Hepatocyte (in vitro differentiated cells): ENCODE measurements around the gene SERPINE2.

Experiments used
- CTCF ChIP-seq: fragments of 200-600 bp; sonication (generic); IDR thresholded peaks from 2 replicates; pipeline ENCODE4 v1.5.1; 2016; ENCODE audit warnings: antibody characterized with exemption, mild to moderate bottlenecking; ENCODE audit not compliant: poor library complexity
- EZH2 ChIP-seq: fragments of 200-600 bp; sonication (generic); IDR thresholded peaks from 2 replicates; pipeline ENCODE4 v1.6.1; 2016; ENCODE audit warnings: antibody characterized with exemption, mild to moderate bottlenecking, borderline replicate concordance
- EZH2phosphoT487 ChIP-seq: fragments of 200-600 bp; sonication (generic); IDR thresholded peaks from one replicate; pipeline ENCODE4 v1.6.1; 2018; ENCODE audit warnings: antibody characterized with exemption, mild to moderate bottlenecking, low read depth, moderate library complexity; ENCODE audit not compliant: unreplicated experiment, severe bottlenecking

- TF ChIP-seq CTCF (no peak), EZH2phosphoT487 (no peak), EZH2 (no peak)
Observed at GRCh38 chr2:223945755-223946154, 93.3 kb downstream of the SERPINE2 start.
